Progenitor cell of endocrine pancreas (in vitro differentiated cells): ENCODE data around the gene SOX6. TPM values are rescaled to one million over a fixed set of nuclear protein-coding genes. Genes with fewer than 3 reads are reported as not detected.

Experiments
- DNase-seq: peaks from one replicate; pipeline ENCODE4 v3.0.0; 2021; ENCODE audit warnings: low spot score; ENCODE audit not compliant: unreplicated experiment
- H3K27ac Mint-ChIP-seq: 2 replicates; pipeline ENCODE4 v1.8.0; 2021; ENCODE audit warnings: mild to moderate bottlenecking, moderate library complexity, mixed read lengths
- H3K27me3 Mint-ChIP-seq: 2 replicates; pipeline ENCODE4 v1.8.0; 2021; ENCODE audit warnings: mixed read lengths
- H3K36me3 Mint-ChIP-seq: 2 replicates; pipeline ENCODE4 v1.8.0; 2022; ENCODE audit warnings: mixed read lengths; ENCODE audit not compliant: insufficient read depth
- H3K4me1 Mint-ChIP-seq: 2 replicates; pipeline ENCODE4 v1.8.0; 2021; ENCODE audit warnings: low read depth, mixed read lengths
- H3K4me3 Mint-ChIP-seq: 2 replicates; pipeline ENCODE4 v1.8.0; 2021; ENCODE audit warnings: low read depth, mild to moderate bottlenecking, moderate library complexity, mixed read lengths
- H3K9me3 Mint-ChIP-seq: 2 replicates; pipeline ENCODE4 v1.8.0; 2021; ENCODE audit warnings: low read depth, mixed read lengths
- total RNA-seq: library from RNA; stranded (reverse); gene quantifications from 2 replicates; pipeline ENCODE4 v1.2.1, GENCODE V29; 2021
- TF ChIP-seq, protein P1 (sequence below): fragments of 200-600 bp; sonication (generic); IDR thresholded peaks from one replicate; pipeline ENCODE4 v1.5.0; 2021; ENCODE audit warnings: antibody characterized with exemption, mild to moderate bottlenecking; ENCODE audit not compliant: unreplicated experiment

SOX6 gene
- total RNA-seq, 1 donor from 2014 or later: 34.9 TPM

DNA sequence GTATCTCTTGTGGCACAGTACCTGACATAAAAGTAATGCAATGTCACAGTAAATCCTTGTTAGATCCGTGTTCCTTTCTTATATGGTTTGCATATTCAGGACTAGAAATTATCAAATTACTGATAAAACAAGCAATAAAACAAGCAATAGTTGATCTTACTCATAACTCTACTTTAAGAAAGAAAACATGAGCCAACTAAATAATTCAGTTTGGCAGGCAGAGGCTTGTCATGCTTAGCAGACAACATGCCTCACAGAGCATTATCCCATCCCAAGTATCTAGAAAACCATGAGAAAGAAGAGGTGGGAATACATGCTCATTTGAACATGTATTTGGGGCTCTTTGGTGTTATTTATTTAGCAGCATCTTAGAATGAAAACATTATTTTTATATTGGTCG is 241.9 kb downstream of the SOX6 start:
- DNase-seq: no peak
- Mint-ChIP-seq H3K9me3 (no peaks in the 10 kb centered on the region), H3K36me3 (no peaks in the 10 kb centered on the region), H3K4me3 (no peak overlapping the region), H3K4me1 (peaks cover 57% of the 10 kb centered on the region), H3K27ac (no peak overlapping the region), H3K27me3 (no peaks in the 10 kb centered on the region)
- TF ChIP-seq, protein P1, sequence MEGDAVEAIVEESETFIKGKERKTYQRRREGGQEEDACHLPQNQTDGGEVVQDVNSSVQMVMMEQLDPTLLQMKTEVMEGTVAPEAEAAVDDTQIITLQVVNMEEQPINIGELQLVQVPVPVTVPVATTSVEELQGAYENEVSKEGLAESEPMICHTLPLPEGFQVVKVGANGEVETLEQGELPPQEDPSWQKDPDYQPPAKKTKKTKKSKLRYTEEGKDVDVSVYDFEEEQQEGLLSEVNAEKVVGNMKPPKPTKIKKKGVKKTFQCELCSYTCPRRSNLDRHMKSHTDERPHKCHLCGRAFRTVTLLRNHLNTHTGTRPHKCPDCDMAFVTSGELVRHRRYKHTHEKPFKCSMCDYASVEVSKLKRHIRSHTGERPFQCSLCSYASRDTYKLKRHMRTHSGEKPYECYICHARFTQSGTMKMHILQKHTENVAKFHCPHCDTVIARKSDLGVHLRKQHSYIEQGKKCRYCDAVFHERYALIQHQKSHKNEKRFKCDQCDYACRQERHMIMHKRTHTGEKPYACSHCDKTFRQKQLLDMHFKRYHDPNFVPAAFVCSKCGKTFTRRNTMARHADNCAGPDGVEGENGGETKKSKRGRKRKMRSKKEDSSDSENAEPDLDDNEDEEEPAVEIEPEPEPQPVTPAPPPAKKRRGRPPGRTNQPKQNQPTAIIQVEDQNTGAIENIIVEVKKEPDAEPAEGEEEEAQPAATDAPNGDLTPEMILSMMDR: no peak

DNA sequence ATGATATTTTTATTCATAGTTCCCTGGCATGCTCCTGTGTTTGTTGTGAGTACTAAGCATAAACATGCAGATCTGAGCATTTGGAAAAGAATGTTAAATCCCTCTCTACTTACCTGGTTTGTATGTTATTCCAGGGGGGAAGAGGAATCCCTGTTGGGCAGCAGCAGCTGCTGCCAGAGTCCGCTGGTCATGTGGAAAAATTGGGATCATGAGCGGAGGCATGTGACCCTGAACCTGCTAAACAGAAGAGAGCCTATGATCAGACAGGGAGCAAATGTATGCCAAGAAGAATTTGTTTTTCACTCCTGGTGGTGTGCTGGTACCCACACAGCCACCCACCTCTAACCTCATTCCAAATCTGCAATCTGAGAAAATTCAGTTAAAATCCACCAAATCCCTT is 244.7 kb downstream of the SOX6 start:
- Mint-ChIP-seq H3K4me3 (peak overlapping the region; percentile 52), H3K27me3 (no peaks in the 10 kb centered on the region), H3K4me1 (peaks cover 51% of the 10 kb centered on the region), H3K9me3 (peaks cover 4% of the 10 kb centered on the region), H3K36me3 (peaks cover 2% of the 10 kb centered on the region), H3K27ac (peak overlapping the region; percentile 91)
- DNase-seq: no peak
- TF ChIP-seq, protein P1: no peak

DNA sequence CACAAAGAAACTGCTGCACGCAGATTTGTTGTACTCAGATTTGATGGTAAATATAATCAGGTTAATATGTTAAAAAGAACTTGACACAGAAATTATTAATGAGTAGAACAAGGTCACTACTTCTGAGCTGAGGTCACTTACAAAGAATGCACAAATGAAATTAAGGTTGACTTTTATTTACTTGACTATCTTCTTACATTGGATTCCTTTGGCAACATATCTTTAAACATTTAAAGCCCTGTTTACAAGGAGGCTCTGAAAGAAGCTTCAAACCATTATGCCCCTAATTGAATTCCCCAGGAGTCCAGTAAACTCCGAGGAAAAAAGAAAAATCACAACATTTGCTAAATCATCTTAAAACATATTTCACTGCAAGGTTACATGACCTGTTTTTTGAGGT is 245.5 kb downstream of the SOX6 start:
- TF ChIP-seq, protein P1: no peak
- no peaks in the 10 kb centered on the region for H3K27me3 Mint-ChIP-seq
- peaks cover 5% of the 10 kb centered on the region for H3K36me3 Mint-ChIP-seq
- H3K9me3 Mint-ChIP-seq: peaks cover 10% of the 10 kb centered on the region
- peak overlapping the region; percentile 91 for H3K27ac Mint-ChIP-seq
- DNase-seq: no peak
- peaks cover 51% of the 10 kb centered on the region for H3K4me1 Mint-ChIP-seq
- peak overlapping the region; percentile 52 for H3K4me3 Mint-ChIP-seq

DNA sequence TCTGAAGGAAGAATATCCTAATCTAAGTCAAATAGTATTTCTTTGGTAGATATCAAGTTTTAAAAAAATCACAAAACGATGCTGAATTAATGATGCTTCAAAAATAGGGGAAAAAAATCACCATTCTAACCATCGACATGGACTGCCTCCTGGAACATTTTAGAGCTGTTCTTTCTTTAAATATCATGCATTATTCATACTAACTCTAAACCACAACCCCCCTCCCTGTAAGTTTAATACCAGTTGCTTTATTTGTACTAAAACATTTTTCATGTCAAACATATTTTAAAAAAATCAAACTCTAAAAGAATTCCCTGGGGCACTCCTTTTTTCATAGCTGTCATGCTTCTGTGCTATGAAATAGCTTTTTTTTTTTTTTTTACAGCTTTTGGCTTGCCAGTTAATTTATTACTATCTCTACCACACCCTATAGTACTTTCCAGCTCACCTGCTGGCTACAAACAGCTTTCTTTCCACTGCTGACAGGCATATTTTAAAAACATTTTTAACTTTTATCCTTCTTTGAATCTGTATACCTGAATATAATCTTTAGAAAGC is 256.9 kb downstream of the SOX6 start:
- Mint-ChIP-seq H3K9me3 (peaks cover 13% of the 10 kb centered on the region), H3K36me3 (peaks cover 4% of the 10 kb centered on the region), H3K27me3 (no peaks in the 10 kb centered on the region), H3K4me1 (peaks cover 26% of the 10 kb centered on the region), H3K27ac (no peak overlapping the region), H3K4me3 (no peak overlapping the region)
- DNase-seq: no peak
- TF ChIP-seq, protein P1: no peak

DNA sequence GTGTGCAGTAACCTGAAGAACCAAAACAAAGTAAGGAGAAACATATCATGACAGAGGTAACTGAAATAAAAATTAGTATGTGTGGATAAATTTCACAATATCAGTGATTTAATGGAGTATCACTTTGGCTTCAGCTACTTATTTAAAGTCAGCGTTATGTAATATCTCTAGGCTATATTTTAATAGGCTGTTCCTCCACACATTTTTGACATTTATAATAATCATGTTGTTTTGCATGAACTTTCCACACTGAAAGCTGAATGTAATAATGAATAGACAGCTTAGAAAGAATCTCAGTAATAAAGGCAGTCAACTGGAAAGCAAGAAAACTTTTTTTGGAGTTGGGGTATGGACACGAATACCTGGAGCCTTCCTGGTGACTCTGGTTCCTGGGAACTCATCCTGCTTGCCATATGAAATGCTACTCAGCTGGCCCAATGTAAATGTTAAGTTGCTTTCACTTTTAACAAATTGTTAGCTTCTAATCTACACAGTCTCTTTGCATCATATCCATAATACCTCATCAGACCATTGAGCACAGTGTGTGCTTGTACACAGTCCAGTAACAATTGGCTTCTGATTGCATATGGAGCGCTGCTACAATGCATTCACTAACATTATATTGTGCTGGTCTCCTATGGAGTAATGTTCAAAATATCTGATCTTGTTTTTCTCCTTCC is 257.7 kb downstream of the SOX6 start:
- H3K27me3 Mint-ChIP-seq: no peaks in the 10 kb centered on the region
- peaks cover 4% of the 10 kb centered on the region for H3K36me3 Mint-ChIP-seq
- H3K27ac Mint-ChIP-seq: peak overlapping the region; percentile 52
- H3K4me1 Mint-ChIP-seq: peaks cover 28% of the 10 kb centered on the region
- no peak overlapping the region for H3K4me3 Mint-ChIP-seq
- H3K9me3 Mint-ChIP-seq: peaks cover 12% of the 10 kb centered on the region
- no peak for DNase-seq
- TF ChIP-seq, protein P1: no peak
